Activated CD4-positive, CD25-positive, alpha-beta regulatory T cell treated with anti-CD3 and anti-CD28 coated beads, Interleukin-2, amount 50 U/mL, for 16 hours (primary cell): ENCODE data around the gene KRTAP20-1.

Experiments
- DNase-seq: peaks from one replicate; pipeline ENCODE4 v3.0.0-alpha.2; 2020; ENCODE audit warnings: low read depth, low spot score

KRTAP20-1 gene

DNA sequence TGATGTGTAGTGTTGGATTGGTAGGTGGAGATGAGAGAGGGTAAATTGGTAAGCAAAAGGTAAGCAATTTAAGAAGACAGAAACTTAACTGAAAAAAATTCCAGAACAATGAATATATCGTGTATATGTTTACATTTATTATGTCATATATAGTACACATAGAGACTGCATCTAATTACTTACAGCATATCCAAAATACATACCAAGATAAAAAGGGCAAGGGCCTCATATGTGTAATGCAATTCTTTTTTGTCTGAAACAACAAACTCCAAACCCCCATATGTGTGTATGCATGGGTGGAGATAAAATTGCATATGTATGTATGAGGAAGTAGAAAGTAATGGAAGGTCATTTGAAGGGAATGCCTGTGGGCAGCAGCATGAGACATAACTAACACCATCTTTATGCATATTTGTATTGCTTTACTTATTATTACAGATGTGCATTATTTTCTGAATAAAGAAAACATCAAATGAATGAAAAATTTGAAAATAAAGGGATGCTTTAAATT is 30.7 kb downstream of the KRTAP20-1 start:
- no peak for DNase-seq

DNA sequence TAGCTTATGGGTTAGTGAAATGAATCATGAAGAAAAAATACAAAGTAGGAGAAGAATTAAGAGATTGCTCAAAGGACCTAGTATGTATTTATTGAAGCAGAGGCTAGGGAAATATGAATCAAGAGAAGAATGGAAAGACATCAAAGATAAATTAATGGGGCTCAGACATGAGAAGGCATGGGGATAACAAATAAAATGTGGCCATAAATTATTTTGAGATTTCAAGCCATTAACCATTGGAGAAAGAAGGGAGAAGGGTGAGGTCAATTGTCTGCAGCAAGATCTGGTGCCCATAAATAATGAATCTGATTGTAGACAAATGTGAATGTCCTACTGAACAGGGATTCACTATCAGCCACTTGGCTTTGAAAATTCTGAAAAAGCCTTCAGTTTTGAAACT is 36.7 kb downstream of the KRTAP20-1 start:
- DNase-seq: no peak
